Kidney (tissue), 14 donors: ENCODE measurements around the gene PHACTR1. TPM values are rescaled to one million over a fixed set of nuclear protein-coding genes. Genes with fewer than 3 reads are reported as not detected.

Experiments
- DNase-seq, 5 donors: peaks; one replicate each; pipeline ENCODE4 v3.0.0-alpha.2; 2013 to 2020
- FAIRE-seq: peaks from 2 replicates; lab custom pipeline; 2012; peaks lifted over from hg19 to GRCh38; lab: Jason Lieb, UNC
- H3K27ac ChIP-seq, 2 donors: one replicate each; pipeline ENCODE4 v1.7.0; 2013; ENCODE audit warnings: low read depth in 2 of 2, low read length in 2 of 2, inconsistent platforms in 1 of 2
- H3K27me3 ChIP-seq: one replicate; pipeline ENCODE4 v1.7.1; 2013; ENCODE audit warnings: low read length, inconsistent platforms; ENCODE audit not compliant: control insufficient read depth, insufficient read depth
- H3K36me3 ChIP-seq, 3 donors: one replicate each; pipeline versions ENCODE4 v1.7.0 to v1.7.1; 2013; ENCODE audit warnings: low read length in 3 of 3, control low read depth in 1 of 3, inconsistent platforms in 1 of 3; ENCODE audit not compliant: insufficient read depth in 3 of 3, control insufficient read depth in 2 of 3
- H3K4me1 ChIP-seq, 3 donors: one replicate each; pipeline versions ENCODE4 v1.7.0 to v1.7.1; 2013; ENCODE audit warnings: low read length in 3 of 3, inconsistent platforms in 1 of 3, low read depth in 1 of 3; ENCODE audit not compliant: control insufficient read depth in 2 of 3, insufficient read depth in 2 of 3
- H3K4me3 ChIP-seq, 3 donors: one replicate each; pipeline versions ENCODE4 v1.7.0 to v1.8.1; 2013; ENCODE audit warnings: low read length in 3 of 3, control low read depth in 1 of 3, inconsistent platforms in 1 of 3
- H3K9ac ChIP-seq, 3 donors: one replicate each; pipeline versions ENCODE4 v1.7.0 to v1.7.1; 2013; ENCODE audit warnings: low read length in 3 of 3, control low read depth in 1 of 3, inconsistent platforms in 1 of 3
- H3K9me3 ChIP-seq, 3 donors: one replicate each; pipeline versions ENCODE4 v1.7.0 to v1.7.1; 2013; ENCODE audit warnings: low read length in 3 of 3, control low read depth in 1 of 3, inconsistent platforms in 1 of 3; ENCODE audit not compliant: control insufficient read depth in 2 of 3, insufficient read depth in 1 of 3
- intact Hi-C: fragments of 100-400 bp; cut with DNase I; formaldehyde crosslinking; loops from one replicate; pipeline ENCODE4 v1.11.1; 2022
- polyA plus RNA-seq: library from polyadenylated mRNA; stranded (reverse); fragments of 350-450 nt; fragmentation: Illumina TruSeq; extraction: RNeasy Lipid Tissue Mini Kit (QIAGEN cat#74804); gene quantifications from one replicate; pipeline ENCODE4 v1.2.3, GENCODE V29; 2014; ENCODE audit warnings: low read depth, low replicate concordance; ENCODE audit not compliant: insufficient read depth
- total RNA-seq: library from RNA; stranded (reverse); fragmentation: NEBNext Ultra II Directional; extraction: Animal tissue kit (Norgen Biotek cat#: 25700); gene quantifications from one replicate; pipeline ENCODE4 v1.2.1, GENCODE V29; 2021
- TF ChIP-seq, protein P1 (sequence below): IDR thresholded peaks from 3 replicates; pipeline ENCODE4 v1.5.1; 2012; ENCODE audit warnings: mild to moderate bottlenecking, moderate library complexity, borderline replicate concordance; ENCODE audit not compliant: insufficient read depth; ENCODE audit errors: extremely low read depth
- donor health status: control.
- donor health status: control.
- donor health status: control.
- donor health status: control.
- donor health status: control.
- donor health status: DM: yes; HTN: yes; CAD: no.
- donor health status: Normal renal cell carcinoma (clear cell type).

The PHACTR1 gene
- total and polyA plus RNA-seq, 2 donors from 2014 or later, result 3.3 to 33.6 TPM

DNA sequence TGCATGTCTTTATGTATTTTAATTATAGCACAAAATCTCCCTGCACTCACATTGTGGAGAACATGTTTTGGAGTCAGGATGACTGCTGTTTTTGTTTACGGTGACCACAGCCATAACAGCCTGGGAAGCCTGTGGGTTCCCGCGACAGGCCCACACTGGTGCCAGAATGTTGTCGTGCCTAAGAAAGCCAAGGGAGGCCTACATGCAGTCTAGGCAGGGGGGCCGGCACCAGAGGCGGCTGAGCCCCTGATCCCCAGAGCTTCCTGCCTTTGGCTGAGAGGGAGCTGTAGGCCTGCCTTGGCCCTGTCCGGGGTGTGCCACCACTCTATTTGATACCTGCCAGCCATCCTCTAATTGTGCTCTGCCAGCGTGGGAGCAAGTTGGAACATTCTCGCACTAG, 565.1 kb downstream of the PHACTR1 start:
- Histone ChIP-seq H3K27ac (no peak overlapping the region), H3K36me3 (peaks cover 0 to 20% (median 0%) of the 10 kb centered on the region in 3 donors), H3K27me3 (no peaks in the 10 kb centered on the region), H3K9ac (no peak overlapping the region), H3K9me3 (peaks cover 0 to under 1% (median 0%) of the 10 kb centered on the region in 3 donors), H3K4me1 (no peaks in the 10 kb centered on the region), H3K4me3 (no peak overlapping the region)
- FAIRE-seq (no peak), DNase-seq (no peak)
- TF ChIP-seq, protein P1, sequence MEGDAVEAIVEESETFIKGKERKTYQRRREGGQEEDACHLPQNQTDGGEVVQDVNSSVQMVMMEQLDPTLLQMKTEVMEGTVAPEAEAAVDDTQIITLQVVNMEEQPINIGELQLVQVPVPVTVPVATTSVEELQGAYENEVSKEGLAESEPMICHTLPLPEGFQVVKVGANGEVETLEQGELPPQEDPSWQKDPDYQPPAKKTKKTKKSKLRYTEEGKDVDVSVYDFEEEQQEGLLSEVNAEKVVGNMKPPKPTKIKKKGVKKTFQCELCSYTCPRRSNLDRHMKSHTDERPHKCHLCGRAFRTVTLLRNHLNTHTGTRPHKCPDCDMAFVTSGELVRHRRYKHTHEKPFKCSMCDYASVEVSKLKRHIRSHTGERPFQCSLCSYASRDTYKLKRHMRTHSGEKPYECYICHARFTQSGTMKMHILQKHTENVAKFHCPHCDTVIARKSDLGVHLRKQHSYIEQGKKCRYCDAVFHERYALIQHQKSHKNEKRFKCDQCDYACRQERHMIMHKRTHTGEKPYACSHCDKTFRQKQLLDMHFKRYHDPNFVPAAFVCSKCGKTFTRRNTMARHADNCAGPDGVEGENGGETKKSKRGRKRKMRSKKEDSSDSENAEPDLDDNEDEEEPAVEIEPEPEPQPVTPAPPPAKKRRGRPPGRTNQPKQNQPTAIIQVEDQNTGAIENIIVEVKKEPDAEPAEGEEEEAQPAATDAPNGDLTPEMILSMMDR, result no peak
- intact Hi-C loops, result no loop called here

DNA sequence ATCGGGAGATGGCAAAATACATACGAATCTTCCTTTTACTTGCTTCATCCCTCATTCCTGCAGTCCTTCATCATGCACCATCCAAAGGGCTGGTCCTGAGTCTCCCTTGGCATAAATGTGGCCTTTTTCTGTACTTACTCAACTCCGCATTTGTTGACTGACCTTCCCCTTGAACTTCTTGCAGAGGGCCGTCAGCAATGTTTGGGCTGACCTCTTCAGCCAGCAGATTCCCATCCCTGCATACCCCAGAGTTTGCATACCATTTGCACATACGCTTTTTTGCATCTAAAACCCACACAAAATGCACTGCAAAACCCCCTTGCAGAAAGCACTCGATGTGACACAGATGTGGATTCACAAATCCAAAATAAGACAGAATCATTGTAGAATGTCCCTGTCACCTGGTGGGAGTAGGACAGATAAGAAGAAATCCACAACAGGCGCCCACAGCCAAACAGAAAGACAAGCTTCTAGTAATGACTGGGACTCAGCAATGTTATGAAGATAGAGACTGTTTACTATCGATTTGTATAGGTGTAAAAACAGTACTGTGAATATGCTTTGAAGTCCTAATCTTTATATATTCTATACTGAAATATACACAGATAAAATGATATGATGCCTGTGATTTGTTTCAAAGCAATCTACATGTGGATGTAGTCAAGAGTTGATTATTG, 566.0 kb downstream of the PHACTR1 start:
- H3K27ac ChIP-seq, result no peak overlapping the region
- TF ChIP-seq, protein P1, result no peak
- H3K9ac ChIP-seq, result no peak overlapping the region
- H3K4me3 ChIP-seq, result no peak overlapping the region
- intact Hi-C loops, result no loop called here
- FAIRE-seq, result no peak
- peaks cover 0 to 5% (median 3%) of the 10 kb centered on the region in 3 donors for H3K9me3 ChIP-seq
- H3K36me3 ChIP-seq, result peaks cover 0 to 24% (median 0%) of the 10 kb centered on the region in 3 donors
- no peaks in the 10 kb centered on the region for H3K27me3 ChIP-seq
- no peak for DNase-seq
- peaks cover 0 to under 1% (median 0%) of the 10 kb centered on the region in 3 donors for H3K4me1 ChIP-seq

- FAIRE-seq (no peak), DNase-seq (no peak)
- TF ChIP-seq, protein P1, result no peak
- no peak overlapping the region for H3K9ac ChIP-seq
- intact Hi-C loops, result no loop called here
- H3K27me3 ChIP-seq, result no peaks in the 10 kb centered on the region
- no peak overlapping the region for H3K27ac ChIP-seq
- H3K4me1 ChIP-seq, result peaks cover 0 to 3% (median 0%) of the 10 kb centered on the region in 3 donors
- no peak overlapping the region for H3K4me3 ChIP-seq
- peaks cover 0 to 24% (median 0%) of the 10 kb centered on the region in 3 donors for H3K36me3 ChIP-seq
- peaks cover 0 to 5% (median 3%) of the 10 kb centered on the region in 3 donors for H3K9me3 ChIP-seq
These were observed 566.8 kb downstream of the PHACTR1 start for GRCh38 chr6:13283331-13283730.
